RWPE1 (cell line): ENCODE measurements around the gene RFX3.

Experiments used
- CTCF ChIA-PET: fragments of 350-600 bp; sonication (Branson Sonifier 250); formaldehyde crosslinking; extraction: SDS; loops from one replicate; lab custom pipeline; 2021; lab: Yijun Ruan, JAX
- POLR2A ChIA-PET: fragments of 400-600 bp; formaldehyde crosslinking; extraction: SDS; loops from one replicate; lab custom pipeline; 2020; ENCODE audit warnings: antibody characterized with exemption; ENCODE audit not compliant: low non-redundant PET; lab: Yijun Ruan, JAX
- DNase-seq: peaks from one replicate; pipeline ENCODE4 v3.0.0; 2012; ENCODE audit warnings: low spot score
- H3K27ac ChIP-seq: fragments of 450-650 bp; 2 replicates; pipeline ENCODE4 v1.5.1; 2017
- CTCF ChIP-seq: fragments of 450-650 bp; conservative IDR thresholded peaks from 2 replicates; pipeline ENCODE4 v1.5.1; 2017; ENCODE audit warnings: low read depth, mild to moderate bottlenecking

The RFX3 gene

GRCh38 chr9:3516667-3517330, 9.0 kb downstream of the RFX3 start:
- CTCF ChIA-PET, result no interaction called here

DNA sequence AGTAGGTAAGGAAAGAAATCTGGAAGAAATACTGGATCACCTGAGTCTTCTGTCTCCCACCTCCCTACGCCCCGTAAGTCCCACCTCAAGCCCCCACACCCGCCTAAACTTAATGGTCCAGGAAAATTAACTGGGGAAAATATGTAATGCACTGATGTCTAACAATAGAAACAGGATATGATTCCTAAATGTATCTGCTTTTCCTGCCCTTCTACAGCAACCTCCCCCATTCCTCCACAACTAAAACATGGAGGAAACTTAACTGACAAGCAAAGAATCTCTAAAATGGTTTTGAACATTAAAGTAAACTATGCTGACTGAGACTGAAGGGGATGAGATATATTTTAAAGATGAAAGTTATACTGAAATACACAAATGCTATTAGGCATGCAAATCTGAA, 10.4 kb downstream of the RFX3 start:
- ChIA-PET POLR2A (no interaction called here), CTCF (no interaction called here)
- H3K27ac ChIP-seq, result no peak overlapping the region

More at GRCh38 chr9:3516667-3517330, 9.0 kb downstream of the RFX3 start:
- POLR2A ChIA-PET, result no interaction called here
- no peak overlapping the region for H3K27ac ChIP-seq
- no peak for TF ChIP-seq CTCF
- no peak for DNase-seq

GRCh38 chr9:3514786-3515185, 11.0 kb downstream of the RFX3 start:
- no peak for TF ChIP-seq CTCF
- ChIA-PET POLR2A (no interaction called here), CTCF (no interaction called here)
- H3K27ac ChIP-seq, result no peak overlapping the region
- DNase-seq, result no peak

More for the DNA sequence above, 10.4 kb downstream of the RFX3 start:
- no peak for TF ChIP-seq CTCF
- no peak for DNase-seq

GRCh38 chr9:3513265-3513818, 12.5 kb downstream of the RFX3 start:
- H3K27ac ChIP-seq, result no peak overlapping the region
- ChIA-PET POLR2A (no interaction called here), CTCF (no interaction called here)
- DNase-seq, result no peak
- TF ChIP-seq CTCF, result 0 out of 2 replicates have a peak, but pooled peaks have one; percentile 7

DNA sequence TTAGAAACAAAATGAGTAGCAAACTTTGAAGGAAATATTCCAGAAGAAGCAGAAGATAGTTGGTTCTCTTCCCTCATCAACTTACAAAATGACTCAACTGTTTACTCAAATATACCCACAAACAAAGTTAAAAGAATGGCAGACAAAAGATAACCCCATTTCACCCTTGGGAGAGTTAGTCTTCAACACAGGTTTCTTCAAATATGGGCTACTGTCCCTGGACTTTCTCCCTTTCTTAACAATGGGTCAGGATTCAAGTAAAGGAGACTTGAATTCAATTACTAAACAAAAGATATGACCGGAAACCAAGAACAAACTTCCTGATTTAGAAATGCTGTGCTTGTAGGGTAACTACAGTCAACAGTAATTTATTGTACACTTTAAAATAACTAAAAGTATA, 14.2 kb downstream of the RFX3 start:
- no peak overlapping the region for H3K27ac ChIP-seq
- CTCF ChIA-PET, result no interaction called here

GRCh38 chr9:3510796-3511195, 15.0 kb downstream of the RFX3 start:
- CTCF ChIA-PET, result no interaction called here
- DNase-seq, result no peak
- no peak overlapping the region for H3K27ac ChIP-seq
- TF ChIP-seq CTCF, result no peak
- POLR2A ChIA-PET, result no interaction called here

More for the DNA sequence above, 14.2 kb downstream of the RFX3 start:
- no peak for DNase-seq
- TF ChIP-seq CTCF, result no peak
- POLR2A ChIA-PET, result no interaction called here
